Osteocyte (in vitro differentiated cells): ENCODE data around the gene ABCC8. TPM values are rescaled to one million over a fixed set of nuclear protein-coding genes. Genes with fewer than 3 reads are reported as not detected.

Source experiments
- DNase-seq: peaks from one replicate; pipeline ENCODE4 v3.0.0; 2021; ENCODE audit warnings: mixed read lengths; ENCODE audit not compliant: unreplicated experiment; ENCODE audit errors: extremely low spot score
- H3K27ac Mint-ChIP-seq: one replicate; pipeline ENCODE4 v1.8.0; 2021; ENCODE audit warnings: mild to moderate bottlenecking, mixed read lengths; ENCODE audit not compliant: unreplicated experiment
- H3K27me3 Mint-ChIP-seq: one replicate; pipeline ENCODE4 v1.8.0; 2021; ENCODE audit warnings: mixed read lengths; ENCODE audit not compliant: unreplicated experiment
- H3K36me3 Mint-ChIP-seq: one replicate; pipeline ENCODE4 v1.8.0; 2021; ENCODE audit warnings: mixed read lengths; ENCODE audit not compliant: unreplicated experiment
- H3K4me1 Mint-ChIP-seq: one replicate; pipeline ENCODE4 v1.8.0; 2021; ENCODE audit warnings: mixed read lengths; ENCODE audit not compliant: unreplicated experiment
- H3K4me3 Mint-ChIP-seq: one replicate; pipeline ENCODE4 v1.8.0; 2021; ENCODE audit warnings: mild to moderate bottlenecking, moderate library complexity, mixed read lengths; ENCODE audit not compliant: unreplicated experiment
- H3K9me3 Mint-ChIP-seq: one replicate; pipeline ENCODE4 v1.8.0; 2021; ENCODE audit warnings: mixed read lengths; ENCODE audit not compliant: unreplicated experiment
- CTCF ChIP-seq: fragments of 200-600 bp; sonication (generic); IDR thresholded peaks from 2 replicates; pipeline ENCODE4 v1.5.0; 2021; ENCODE audit warnings: antibody characterized with exemption, mild to moderate bottlenecking, moderate library complexity
- total RNA-seq: library from RNA; stranded (reverse); gene quantifications from 2 replicates; pipeline ENCODE4 v1.2.1, GENCODE V29; 2021

The ABCC8 gene
- total RNA-seq, 1 donor from 2014 or later: not detected

- H3K4me3 Mint-ChIP-seq: no peak overlapping the region
- no peak for TF ChIP-seq CTCF
- no peak for DNase-seq
- no peaks in the 10 kb centered on the region for H3K4me1 Mint-ChIP-seq
- no peaks in the 10 kb centered on the region for H3K36me3 Mint-ChIP-seq
- H3K27ac Mint-ChIP-seq: no peak overlapping the region
- H3K9me3 Mint-ChIP-seq: no peaks in the 10 kb centered on the region
- H3K27me3 Mint-ChIP-seq: peaks cover 15% of the 10 kb centered on the region
These were observed 76.4 kb downstream of the ABCC8 start for GRCh38 chr11:17400048-17400775.

- no peak overlapping the region for H3K4me3 Mint-ChIP-seq
- TF ChIP-seq CTCF: no peak
- H3K4me1 Mint-ChIP-seq: no peaks in the 10 kb centered on the region
- no peak overlapping the region for H3K27ac Mint-ChIP-seq
- no peaks in the 10 kb centered on the region for H3K36me3 Mint-ChIP-seq
- H3K27me3 Mint-ChIP-seq: peaks cover 15% of the 10 kb centered on the region
- no peaks in the 10 kb centered on the region for H3K9me3 Mint-ChIP-seq
- DNase-seq: no peak
These were observed 77.4 kb downstream of the ABCC8 start for GRCh38 chr11:17399236-17399635.

- no peak overlapping the region for H3K27ac Mint-ChIP-seq
- TF ChIP-seq CTCF: no peak
- H3K4me1 Mint-ChIP-seq: no peaks in the 10 kb centered on the region
- no peak overlapping the region for H3K4me3 Mint-ChIP-seq
- DNase-seq: no peak
- H3K9me3 Mint-ChIP-seq: no peaks in the 10 kb centered on the region
- no peaks in the 10 kb centered on the region for H3K36me3 Mint-ChIP-seq
- peaks cover 15% of the 10 kb centered on the region for H3K27me3 Mint-ChIP-seq
These were observed 79.2 kb downstream of the ABCC8 start for GRCh38 chr11:17397311-17398002.

GRCh38 chr11:17396598-17397310, 79.9 kb downstream of the ABCC8 start:
- no peak overlapping the region for H3K4me3 Mint-ChIP-seq
- no peak for TF ChIP-seq CTCF
- H3K4me1 Mint-ChIP-seq: no peaks in the 10 kb centered on the region
- H3K27me3 Mint-ChIP-seq: peaks cover 19% of the 10 kb centered on the region
- no peaks in the 10 kb centered on the region for H3K9me3 Mint-ChIP-seq
- H3K27ac Mint-ChIP-seq: no peak overlapping the region
- no peak for DNase-seq
- H3K36me3 Mint-ChIP-seq: no peaks in the 10 kb centered on the region

GRCh38 chr11:17395978-17396377, 80.7 kb downstream of the ABCC8 start:
- H3K9me3 Mint-ChIP-seq: no peaks in the 10 kb centered on the region
- no peaks in the 10 kb centered on the region for H3K36me3 Mint-ChIP-seq
- no peak for DNase-seq
- no peaks in the 10 kb centered on the region for H3K4me1 Mint-ChIP-seq
- H3K4me3 Mint-ChIP-seq: no peak overlapping the region
- no peak for TF ChIP-seq CTCF
- peaks cover 25% of the 10 kb centered on the region for H3K27me3 Mint-ChIP-seq
- no peak overlapping the region for H3K27ac Mint-ChIP-seq
